Fibroblast of skin of abdomen (primary cell): ENCODE measurements around the gene ZFTA.
"Not testable (repeated sequence)": the region's sequence is repeated elsewhere in the genome, so short reads cannot be mapped to it uniquely, and the experiment has no call there.

ENCODE experiments used
- DNase-seq: peaks from one replicate; pipeline ENCODE4 v3.0.0-alpha.2; 2013

ZFTA gene

GRCh38 chr11:63775191-63775590 is 6.6 kb upstream of the ZFTA start:
- DNase-seq: peak; percentile 72

GRCh38 chr11:63771741-63772318 is 3.3 kb upstream of the ZFTA start:
- DNase-seq: not testable (repeated sequence)

GRCh38 chr11:63770763-63771162 is 2.2 kb upstream of the ZFTA start:
- no peak for DNase-seq

DNA sequence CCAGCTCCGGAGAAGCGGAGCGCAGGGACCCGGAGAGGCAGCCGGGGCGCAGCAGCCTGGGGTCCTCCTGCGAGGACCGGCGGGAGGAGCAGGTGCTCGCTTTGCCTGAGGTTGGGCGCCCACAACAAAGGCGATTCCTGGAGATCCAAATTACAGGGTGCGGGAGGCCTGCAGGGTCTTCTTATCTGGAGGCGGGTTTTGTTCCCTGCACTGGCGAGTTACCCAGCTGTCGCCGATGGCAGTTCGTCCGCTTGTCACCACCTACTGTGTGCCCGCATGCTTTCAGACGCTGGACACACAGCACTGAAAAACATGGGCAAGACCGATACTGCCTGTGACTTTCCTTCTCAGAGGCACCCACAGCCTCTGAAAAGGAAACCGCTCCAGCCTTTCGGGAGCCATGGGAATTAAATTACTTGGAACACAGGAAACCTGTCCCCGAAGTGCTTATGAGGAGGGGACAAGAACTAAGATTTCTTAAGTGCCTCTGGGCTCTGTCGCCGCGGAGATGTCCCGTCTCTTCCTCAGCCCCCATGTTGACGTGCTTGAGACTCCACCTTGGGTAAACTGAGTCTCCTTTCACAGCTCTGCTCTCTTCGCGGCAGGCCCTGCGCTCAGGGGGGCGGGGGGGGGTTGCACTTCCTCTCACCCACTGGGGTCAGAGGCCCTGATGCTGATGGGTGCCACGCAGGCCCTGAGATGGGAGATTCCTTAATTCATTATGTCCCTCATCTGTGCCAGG is 1.3 kb upstream of the ZFTA start:
- no peak for DNase-seq

DNA sequence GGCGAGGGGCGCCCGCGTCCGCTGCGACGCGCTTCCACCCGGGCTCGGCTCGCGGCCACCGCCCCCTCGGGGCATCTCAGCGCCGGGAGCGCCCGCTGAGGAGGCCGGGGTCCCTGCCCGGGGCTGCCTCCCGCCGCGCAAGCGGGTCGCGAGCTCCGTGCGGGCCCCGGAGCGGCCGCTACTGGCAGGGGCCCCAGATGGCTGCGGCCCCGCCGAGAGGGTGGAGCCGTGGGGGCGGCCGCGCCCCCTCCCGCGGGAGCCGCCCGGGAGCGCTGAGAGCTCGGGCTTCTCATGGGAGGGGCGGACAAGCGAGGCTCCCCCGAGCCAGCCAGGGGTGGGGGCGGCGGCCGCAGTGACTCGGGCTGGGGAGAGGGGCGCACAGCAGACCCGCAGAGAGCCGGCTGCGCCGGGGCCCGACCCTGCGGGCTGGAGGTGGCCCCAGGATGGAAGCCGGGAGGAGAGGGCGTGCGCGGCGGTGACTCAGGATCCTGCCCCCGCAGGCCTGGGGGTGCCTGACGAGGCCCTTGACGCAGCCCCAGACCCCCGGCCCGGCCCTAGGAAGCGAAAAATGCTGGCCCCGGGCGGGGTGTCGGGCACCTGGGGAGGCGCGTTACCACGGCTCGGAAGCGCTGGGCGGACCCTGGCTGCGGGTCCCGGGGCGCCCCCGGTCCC is 603 bp upstream of the ZFTA start:
- peak; percentile 48 for DNase-seq

DNA sequence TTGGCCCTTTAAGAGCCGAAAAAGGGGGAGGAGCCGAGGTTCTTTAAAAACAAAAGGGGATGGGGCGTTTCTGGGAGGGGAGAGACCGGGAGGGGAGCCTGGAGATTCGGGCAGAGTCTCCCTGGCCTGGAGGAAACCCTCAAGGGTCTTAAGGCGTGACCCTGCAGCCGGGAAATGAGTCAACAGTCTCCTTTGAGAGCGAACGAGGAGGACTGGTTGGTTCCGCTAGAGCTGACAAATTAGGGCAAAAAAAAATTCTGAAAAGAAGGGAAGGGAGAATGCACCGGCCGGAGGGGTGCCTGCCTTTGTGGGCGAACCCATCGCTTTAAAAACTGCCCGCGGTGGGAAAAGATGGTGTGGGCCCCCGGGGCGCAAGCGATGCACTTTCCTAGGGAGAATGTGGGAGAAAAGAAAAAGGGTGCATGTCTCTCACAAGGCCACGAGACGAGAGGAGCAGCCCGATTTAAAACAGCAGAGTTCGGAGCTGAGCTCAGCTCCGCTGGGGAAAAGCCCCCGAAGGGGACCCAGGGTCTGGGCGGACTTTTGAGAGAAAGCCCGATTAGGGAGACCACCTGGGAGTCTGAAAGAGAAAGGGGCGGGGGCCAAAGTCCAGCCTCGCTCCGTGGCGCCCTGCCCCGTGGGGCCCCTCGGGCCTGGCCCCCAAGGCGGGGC is 874 bp downstream of the ZFTA start:
- DNase-seq: peak; percentile 72

DNA sequence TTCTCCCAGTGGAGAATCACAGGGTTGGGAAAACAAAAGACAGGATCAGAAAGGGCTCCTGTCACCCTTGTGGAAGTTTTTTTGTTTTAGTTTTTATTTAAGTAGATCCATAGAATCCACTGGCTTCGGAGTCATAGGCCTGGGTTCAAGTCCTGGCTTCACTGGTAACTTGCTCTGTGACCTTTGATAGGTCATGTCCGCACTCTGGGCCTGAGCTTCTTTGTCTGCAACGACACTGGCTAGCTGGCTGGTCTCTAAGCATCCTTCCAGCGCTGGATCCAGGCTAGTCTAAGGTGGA is 1.4 kb downstream of the ZFTA start:
- DNase-seq: no peak

DNA sequence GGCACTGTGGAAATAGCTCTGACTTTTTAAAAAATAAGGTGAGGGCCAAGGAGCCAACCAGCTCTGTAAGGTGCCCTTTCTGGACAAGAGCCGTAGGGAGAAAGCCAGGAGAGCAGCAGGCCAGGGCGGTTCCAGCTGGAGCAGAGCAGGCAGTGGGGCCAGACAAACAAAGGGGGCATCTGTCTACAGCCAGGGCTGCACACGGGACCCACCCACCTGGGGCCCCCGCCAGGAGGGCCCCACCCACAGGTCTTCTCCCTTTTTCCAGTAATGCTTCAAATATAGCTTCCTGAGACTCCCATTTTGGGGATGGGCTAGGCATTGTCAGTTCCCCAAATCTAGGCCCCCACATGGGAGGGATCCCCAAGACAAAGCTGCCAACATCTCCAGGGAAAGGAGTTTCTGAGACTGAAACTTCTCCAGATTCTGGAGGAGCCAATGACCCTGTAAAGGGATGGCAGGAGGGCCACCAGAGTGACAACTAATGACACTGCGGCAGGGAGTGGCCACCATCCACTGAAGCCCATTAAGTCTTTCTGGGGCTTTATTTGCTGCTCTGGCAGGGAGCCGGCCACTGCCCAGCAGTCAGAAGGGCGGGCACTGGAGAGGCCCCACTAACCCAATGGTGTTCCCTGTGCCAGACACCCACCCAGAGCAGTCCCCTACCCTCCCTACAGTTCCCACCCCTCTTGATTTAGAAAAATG is 1.9 kb downstream of the ZFTA start:
- no peak for DNase-seq

DNA sequence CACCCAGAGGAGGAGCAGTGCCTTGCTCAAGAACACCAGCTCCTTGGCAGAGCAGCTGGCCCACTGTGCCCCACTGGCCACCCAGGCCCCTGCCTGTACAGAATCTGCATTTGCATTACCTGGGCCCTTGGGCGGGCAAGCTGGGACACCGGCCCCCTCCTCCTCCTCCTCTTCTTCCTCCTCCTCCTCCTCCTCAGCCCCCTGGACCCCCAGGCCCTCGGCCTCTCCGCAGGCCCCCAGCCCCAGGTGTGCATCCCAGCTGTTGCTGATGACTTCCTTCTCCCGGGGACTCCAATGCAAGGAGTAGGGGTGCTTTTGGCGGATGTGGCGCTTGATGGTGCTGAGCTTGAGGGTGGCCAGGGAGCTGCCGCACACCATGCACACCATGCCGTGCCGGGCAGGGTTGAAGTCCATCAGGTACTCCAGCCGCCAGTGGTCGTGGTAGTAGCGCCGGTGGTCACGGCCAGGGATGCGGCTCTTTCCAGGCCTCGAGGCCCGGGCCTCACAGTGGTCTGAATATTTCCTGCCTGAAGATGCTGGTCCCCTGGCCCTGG is 2.8 kb downstream of the ZFTA start:
- DNase-seq: no peak

DNA sequence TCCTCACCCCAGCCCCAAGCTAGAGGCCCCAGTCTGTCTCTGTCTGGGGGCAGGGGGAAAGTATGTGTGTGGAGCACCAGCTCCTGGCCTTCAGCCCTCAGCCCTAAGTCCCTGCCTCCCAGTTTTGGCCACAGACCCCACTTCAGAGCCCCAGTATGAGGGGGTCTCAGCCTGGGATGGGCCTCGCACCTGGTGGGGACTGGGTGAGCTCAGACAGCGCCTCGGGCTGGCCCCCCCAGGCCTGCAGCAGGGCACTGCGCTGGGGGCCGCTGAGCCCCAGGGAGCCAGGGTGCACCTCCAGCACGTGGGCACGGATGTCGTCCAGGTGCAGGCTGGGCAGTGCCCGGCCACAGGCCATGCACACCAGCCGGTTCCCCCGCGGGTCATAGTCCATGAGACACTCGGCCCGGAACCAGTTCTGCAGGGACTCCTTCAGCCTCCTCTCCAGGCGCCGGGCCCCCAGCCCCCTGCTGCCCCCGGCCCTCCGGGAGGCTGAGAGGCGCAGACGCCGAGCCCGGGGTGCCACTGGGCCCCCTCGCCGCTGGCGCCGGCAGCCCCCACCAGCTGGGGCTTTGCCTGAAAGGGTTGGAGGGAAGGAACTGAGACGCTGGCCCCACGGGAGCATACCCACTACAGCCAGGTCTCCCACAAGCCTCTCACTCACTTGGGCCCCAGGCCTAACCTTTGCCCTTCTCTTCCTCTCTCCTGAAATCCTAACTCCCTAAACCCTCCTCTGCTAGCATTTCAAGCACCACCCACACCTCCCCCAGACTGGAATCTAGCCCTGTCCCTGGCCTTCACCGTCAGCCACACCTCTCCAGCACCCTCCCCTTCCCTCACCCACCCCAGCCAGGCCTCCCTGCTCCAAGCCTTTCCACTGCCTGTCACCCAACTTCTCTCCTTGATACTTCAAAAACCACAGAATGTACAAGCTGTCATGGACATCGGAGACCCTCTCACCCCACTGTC is 3.6 kb downstream of the ZFTA start:
- no peak for DNase-seq

DNA sequence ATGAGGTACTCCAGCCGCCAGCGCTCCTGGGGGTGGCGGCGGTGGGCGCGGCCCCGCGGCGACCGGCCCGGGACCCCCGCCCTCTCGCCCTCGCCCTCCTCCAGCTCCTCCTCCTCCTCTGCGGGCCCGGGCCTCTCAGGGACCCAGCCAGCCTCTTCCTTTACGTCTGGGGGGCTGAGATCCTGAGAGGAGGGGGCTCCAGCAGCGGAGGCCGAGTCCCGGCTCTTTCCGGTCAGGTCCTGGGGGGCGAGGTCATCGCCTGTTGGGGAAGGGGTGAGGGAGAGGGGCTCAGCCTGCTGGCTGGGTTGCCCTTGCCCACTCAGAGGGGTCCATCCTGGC is 4.3 kb downstream of the ZFTA start:
- DNase-seq: no peak

GRCh38 chr11:63763496-63764339 is 4.9 kb downstream of the ZFTA start:
- no peak for DNase-seq

DNA sequence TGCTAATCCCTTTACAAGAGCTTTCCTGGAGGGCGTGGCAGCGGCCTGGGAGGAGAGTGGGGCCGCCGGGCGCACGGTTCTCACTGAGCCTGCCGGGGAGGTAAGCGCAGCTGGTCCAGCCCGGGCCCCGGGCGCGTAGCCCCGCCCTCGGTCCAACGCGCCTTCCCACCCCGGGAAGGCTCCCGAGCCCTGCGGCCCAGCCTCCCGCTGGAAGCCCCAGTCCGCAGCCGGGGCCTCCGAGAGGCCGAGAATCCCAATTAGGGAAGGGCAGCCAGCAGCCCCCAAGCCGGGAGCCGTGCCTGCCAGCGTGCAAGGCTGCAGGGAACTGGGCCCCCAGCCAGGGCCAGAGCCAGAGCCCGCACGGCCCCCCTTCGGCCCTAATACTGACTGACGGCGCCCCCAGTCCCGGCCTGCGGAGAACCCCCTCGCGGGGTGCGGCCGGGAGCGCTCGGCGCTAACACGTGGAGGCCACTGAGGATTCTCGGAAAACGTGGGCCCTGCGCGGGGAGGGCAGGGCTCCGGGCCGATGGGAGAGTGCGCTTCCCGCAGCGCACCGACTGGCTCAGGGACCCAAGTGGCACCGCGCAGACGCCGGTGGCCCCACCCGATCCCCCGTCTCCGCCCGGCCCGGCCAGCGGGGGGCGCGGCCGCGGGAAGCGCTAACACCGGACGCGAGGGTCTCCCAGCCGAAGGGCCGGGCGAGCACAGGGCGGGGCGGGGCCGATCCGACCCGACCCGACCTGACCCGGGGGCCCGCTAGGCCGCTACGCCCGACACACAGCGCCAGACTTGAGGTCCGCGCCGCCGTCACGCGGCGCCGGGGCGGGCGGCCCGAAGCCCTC is 5.7 kb downstream of the ZFTA start:
- DNase-seq: no peak

DNA sequence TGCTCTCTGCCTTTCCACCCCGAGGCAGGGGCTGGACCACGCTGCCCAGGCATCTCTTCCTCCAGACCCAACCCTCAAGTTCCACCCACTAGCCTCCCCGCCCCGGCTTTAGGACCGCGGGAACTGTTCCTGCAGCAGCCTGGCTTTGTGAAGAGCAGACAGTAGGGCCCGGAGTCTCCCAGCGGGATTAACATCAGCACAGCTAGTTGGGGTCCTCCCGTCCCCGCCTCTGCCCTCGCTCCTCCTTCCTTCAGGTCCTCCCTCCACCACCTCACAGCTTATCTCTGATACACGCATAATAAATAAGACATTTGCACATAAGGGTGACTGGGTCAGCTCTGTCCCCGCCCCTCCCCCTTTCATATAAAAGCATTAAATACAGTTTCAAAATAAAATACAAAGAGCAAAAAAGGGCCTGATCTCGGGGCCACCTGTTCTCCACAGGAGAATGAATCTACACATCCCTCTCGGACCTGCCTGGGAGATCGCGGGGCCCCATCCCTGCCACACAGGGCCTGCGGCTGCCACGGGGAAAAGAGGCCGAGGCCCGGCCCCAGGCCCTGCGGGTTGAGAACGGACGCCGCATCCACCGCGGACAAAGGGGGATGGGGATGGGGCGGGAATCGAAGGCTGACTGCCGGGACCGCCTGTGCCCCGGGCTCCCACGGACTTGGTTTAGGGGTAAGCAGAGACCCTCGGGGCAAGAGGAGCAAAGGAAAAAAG is 6.5 kb downstream of the ZFTA start:
- no peak for DNase-seq

DNA sequence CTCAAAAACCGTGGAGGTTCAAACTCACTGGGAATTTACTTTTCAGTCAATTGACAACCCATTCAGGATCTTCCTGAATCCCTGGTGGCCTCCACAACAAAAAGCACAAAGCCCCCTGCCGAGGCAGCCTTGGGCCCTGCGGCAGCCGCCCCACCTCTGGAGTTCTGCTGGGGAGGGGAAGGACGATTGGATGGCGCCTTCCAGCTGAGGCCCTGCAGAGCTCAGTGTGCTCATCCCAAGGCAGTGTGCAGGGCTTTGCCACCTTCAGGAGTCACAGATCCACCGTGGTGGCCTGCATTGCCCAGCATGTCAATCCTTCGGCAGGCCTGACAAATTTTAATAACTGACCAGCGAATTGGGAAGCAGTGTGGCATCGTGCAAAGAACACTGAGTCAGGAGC is 7.4 kb downstream of the ZFTA start:
- no peak for DNase-seq

GRCh38 chr11:63760487-63761079 is 8.0 kb downstream of the ZFTA start:
- DNase-seq: no peak

- DNase-seq: no peak
Observed at GRCh38 chr11:63756919-63757761, 11.4 kb downstream of the ZFTA start.

GRCh38 chr11:63749624-63750023 is 19.0 kb downstream of the ZFTA start:
- DNase-seq: no peak
